HG02970 (cell line): ENCODE measurements around the gene FAM78A.
"Not testable (repeated sequence)": the region's sequence is repeated elsewhere in the genome, so short reads cannot be mapped to it uniquely, and the experiment has no call there.

ENCODE experiments used
- ATAC-seq: cut with Tn5 transposase; IDR thresholded peaks from one replicate; pipeline ENCODE4 v1.9.1; 2021; ENCODE audit warnings: mild to moderate bottlenecking, moderate library complexity, moderate number of reproducible peaks; ENCODE audit not compliant: unreplicated experiment, low FRiP score

FAM78A gene

DNA sequence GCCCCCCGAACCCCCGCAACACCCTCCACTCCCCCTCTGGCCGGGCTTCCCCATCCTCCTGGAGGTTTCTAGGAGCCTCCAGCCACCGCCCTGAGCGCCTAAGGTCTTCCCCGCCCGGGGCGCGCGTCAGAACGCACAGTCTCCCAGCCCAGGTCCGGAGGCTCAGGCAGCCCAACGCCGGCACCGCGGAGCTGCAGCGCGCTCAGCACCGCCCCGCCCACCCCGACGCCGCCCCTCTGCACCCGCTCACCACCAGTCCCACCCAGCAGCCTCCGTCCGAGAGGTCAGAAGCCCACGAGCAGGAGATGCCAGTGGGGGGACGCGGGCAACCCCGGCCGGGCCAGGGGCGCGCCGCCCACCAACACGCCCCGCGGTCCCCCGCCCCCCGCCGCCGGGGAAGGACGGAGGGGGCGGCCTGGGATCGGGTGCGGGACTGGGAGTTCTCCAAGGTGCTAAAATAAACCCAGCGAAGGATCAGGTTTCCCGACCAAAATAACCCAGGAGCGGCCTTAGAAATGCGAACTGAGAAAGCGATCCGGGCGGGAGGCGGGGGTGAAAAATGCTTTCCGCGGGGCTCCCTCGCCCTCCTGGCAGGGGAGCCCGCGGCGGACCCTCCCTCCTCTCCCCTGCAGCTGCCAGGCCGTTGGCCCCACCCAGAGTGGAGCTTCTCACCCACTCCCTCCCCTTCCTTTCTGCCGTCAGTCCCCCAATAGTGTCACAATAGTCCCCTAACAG, 6.5 kb upstream of the FAM78A start:
- ATAC-seq = no peak

DNA sequence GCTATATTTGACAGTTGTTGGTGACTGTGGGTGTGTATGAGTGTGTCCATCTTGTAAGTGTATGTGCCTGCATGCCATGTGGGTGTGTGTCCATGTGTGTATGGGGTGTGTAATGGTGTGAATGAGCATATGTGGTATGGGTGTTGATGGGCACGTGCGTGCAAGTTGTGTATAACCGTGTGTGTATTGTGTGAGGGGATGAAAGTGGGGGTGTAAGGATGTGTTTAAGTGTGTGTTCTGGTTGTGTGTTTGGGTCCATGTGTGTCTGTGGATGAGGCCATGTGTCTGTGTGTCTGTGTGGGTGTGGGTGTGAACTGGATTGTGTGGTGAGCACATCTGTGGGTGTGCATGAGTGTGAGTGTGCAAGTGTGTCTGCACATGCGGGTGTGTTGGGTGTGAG, 5.9 kb upstream of the FAM78A start:
- no peak for ATAC-seq

DNA sequence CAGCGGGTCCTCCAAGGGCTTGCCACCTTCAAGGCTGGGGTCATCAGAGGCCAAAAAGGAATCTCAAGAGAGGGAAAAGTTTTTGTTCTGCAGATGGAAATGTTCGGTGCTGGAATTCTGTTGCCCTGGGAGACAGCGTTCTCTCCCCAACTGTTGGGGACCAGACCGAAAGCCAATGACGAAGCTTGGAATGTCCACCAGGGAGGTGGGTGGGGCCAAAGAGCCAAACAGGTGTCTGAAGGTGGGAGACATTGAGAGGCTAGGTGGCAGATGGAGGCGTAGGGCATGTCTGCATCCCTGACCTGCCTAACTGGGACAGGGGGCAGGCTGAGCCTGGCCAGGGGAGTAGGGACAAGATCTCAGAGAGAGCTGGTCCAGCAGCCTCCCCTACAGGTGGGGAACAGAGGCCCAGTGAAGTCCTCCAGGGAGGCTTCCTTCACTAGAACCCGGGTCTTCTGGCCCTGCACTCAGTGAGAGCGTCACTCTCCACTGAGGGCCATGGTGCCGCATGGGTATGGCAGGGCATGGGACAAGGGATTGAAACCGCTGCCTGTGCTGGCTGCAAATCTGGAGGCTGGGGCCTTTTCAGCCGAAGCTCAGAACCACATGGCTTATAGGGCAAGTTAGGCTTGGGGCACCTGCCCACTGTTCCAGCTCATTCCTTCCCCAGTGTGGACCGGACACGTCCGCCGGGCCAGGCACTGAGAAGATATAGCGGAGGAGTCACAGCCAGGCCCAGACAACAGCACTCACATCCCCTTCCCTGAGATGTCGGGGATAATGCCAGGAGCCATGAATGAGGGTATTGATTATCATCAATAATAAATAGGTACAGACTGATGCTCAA, 5.0 kb upstream of the FAM78A start:
- no peak for ATAC-seq

DNA sequence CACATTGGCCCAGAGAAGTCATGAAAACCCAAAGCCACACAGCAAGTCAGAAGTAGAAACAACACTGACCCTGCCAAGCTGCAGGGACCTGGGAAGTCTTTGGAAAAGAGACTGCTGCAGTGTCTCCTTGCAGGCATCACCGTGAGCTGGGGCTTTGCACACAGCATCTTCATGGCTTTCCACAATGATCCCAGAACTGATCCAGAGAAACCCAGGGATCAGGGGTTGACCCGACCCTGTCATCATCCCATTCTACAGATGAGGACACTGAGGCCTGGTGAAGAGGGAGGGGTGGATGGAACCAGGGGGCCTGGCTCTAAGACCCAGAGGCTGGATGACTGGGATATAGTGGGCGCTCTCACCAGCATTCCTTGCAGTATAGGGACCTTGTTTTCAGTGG, 4.3 kb upstream of the FAM78A start:
- ATAC-seq = no peak

- no peak for ATAC-seq
Measured at GRCh38 chr9:131279863-131280570, 3.7 kb upstream of the FAM78A start.

- ATAC-seq = no peak
Measured at GRCh38 chr9:131279196-131279862, 3.0 kb upstream of the FAM78A start.

- ATAC-seq = no peak
Measured at GRCh38 chr9:131278702-131279111, 2.4 kb upstream of the FAM78A start.

DNA sequence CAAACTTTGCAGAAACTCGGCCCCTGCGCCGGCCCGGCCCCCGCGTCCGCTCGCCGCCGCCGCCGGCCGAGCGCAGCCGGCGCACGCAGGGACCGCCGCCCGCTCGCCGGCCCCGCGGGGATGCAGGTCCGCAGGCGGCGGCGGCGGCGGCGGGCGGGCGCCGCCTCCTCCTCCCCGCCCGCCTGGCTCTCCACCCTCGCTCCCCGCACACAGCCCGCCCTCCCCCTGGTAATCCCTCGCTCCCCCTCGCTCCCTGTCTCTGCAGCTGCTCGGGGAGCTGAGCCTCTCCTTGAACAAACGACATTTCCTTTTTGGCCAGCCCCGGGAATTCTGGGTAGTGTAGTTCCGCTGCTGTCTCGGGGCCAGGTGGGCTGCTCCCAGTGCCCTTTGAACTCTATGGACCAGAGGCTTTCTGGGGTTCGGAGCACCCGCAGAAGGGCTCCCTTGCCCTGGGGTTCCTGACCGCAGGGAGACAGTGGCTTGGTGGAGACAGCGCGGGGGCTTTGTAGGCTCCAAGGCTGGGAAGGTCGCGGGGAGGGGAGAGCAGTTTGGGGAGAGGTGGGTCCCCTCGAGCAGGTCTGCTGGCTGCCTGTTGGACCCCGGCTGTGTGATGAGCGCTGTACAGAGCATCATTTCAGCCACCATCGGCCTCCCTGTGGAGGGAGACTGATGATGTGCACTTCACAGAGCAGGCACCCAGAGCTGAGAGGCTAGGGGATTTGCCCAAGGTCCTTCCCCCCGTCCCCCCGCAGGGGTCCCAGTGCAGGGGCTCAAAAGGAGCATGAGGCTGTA, 1.8 kb upstream of the FAM78A start:
- no peak for ATAC-seq

- no peak for ATAC-seq
Measured at GRCh38 chr9:131277287-131277909, 1.1 kb upstream of the FAM78A start.

DNA sequence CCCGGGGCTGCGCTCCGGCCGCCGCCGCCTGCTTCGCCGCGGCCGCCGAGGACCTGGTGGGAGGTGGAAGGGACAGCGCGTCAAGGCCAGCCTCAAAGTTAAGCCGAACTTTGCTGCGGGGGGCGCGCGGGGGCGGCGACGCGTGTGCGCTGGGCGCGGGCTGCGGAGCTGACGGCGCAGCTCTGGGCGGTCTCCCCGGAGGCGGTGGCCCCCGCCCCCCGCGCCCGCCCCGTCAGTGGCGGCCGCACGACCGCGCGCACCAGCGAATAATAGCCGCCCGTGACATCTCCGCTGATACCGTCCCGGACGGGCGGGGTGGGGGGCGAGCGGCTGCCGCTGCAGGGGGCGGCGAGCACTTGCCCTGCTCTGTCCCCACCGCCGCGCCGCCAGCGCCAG, 579 bp upstream of the FAM78A start:
- no peak for ATAC-seq

DNA sequence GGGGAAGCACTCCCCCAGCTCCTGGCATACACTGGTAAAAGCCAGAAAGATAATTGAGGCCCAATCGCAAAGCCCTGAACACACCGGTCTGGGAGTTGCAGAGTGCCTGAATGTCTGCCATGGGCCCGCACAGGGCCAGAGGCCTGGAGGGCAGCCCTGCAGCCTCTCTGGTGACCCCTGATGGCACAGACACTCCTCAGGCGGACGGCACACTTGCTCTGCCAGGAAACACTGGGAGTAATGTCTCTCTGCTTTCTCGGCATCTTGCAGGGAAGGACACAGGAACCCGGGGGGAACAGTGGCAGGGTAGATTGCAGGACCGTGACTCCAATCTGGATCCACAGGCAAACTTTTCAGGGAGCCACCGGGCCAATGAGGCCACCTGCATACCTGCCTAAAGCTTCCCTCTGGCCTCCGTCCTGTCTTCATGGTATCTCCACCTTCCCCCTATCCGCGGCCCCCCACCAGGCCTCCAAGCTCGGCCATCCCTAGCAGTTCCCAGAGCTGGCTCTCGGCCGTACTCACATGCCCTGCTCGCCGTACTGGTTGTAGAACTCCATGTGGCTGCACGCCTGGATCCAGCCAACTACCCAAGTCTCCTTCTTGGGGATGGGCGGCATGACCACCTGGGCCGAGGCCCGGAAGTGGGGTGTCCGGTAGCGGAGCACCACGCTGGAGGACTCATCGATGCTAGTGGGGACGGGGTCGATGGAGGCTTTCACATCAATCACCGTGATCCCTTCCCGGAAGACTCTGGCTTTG, 797 bp downstream of the FAM78A start:
- ATAC-seq = no peak

- no peak for ATAC-seq
Measured at GRCh38 chr9:131274674-131275331, 1.5 kb downstream of the FAM78A start.

DNA sequence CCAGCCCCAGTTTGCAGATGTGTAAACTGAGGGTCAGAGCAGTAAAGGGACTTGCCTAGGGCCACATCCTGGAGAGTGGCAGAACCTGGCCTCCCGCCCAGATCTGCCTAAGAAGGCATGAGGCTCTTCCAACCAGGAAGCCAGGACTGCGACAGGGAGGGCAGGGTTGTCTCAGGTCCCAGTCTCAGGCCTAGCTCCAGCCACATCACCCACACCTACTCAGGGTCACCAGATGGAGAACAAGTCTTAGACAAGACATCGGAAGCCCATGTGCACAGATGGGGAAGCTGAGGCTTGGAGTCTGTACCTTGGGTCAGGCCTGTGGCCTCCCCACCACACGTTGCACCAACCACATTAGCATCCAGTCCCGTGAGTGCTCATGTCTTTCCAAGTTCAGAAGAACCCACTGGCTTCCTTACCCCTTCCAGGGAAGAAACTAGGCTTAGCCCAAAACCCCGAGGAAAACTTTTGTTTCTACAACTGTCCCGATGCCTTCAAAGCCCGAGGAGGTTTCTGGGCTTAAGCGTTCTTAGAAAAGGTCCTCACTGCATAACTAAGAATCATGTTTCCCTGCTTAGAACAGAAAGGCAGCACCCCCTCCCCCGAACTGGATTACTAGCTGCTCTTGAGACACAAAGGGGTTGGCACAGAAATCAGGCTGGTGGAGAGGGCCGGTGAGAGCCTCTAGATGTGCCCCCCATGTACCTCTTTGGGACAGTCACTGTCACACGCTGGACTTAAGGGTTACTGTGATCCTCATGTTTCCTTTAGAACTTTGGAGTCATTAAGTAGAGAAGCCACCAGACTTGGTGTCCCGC, 2.2 kb downstream of the FAM78A start:
- no peak for ATAC-seq

GRCh38 chr9:131273146-131273855, 3.0 kb downstream of the FAM78A start:
- ATAC-seq = no peak

- ATAC-seq = no peak
Measured at GRCh38 chr9:131272212-131272611, 4.1 kb downstream of the FAM78A start.

DNA sequence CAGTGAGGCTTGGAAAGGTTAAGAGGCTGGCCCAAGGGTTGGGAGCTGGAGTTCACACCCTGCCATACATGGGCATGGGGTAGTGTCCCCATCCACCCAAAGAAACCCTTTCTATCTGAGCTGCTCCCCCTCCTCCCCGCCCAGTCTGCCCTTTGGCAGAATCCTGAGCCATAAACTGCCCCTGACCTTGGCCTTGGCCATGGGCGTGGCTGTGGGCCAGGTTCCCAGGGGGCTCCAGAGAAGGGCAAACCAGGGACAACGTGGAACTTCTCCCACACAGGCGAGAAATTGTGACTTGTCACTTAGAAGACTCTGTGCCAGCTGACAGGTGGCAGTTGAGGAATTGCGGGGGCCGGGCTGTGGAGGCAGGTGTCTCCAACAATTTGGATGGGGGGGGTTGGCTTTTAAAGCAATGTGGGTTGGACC, 4.8 kb downstream of the FAM78A start:
- no peak for ATAC-seq

DNA sequence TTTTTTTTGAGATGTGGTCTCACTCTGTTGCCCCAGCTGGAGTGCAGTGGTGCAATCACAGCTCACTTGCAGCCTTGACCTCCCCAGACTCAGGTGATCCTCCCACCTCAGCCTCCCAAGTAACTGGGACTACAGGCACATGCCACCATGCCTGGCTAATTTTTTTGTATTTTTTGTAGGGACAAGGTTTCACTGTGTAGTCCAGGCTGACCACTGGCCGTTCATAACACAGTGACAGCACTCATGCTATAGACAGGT, 5.4 kb downstream of the FAM78A start:
- not testable (repeated sequence) for ATAC-seq
